Measurements from ENCODE around the gene C1orf167.

DNA sequence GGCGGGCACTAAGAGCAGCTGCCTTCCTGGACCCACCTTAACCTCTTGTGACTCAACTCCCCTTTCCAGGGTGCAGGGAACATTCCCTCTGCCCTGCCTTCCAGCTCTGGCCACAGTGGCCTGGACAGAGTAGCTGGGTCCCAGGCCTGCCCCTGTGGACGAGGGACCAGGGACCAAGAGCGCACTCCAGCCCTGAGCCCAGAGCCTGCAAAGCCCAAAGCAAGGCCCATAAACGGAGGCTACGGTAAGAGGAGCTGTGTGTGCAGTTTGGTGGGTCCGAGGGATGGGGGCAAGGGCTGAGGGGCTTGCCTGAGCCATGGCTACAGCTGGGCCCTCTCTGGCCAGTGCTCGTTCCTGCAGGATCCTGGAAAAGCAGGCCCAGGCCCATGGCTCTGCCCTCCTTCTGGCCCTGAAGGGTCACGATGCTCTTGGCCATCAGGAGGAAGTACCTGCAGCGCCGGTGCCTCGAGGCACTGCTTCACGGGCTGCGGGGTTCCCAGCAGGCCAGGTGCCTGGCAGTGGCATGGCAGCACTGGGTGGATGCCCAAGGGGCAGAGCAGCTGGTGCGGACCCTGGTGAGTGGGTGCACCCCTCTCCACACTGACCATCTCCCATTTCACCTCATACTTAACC lies 25.9 kb downstream of the C1orf167 start:
- TF ChIP-seq GATA2 (IDR thresholded peaks at IDR 0.05; ENCODE audit: low read depth, low read length) (no peak), GATA3 (IDR thresholded peaks at IDR 0.05; ENCODE audit: low read depth, low read length) (no peak)

Data from SH-SY5Y (cell line).